Lower leg skin (tissue), 4 donors: ENCODE data around the gene UNC5A. TPM values are rescaled to one million over a fixed set of nuclear protein-coding genes. Genes with fewer than 3 reads are reported as not detected.
"Not testable (repeated sequence)": the region's sequence is repeated elsewhere in the genome, so short reads cannot be mapped to it uniquely, and the experiment has no call there.

Source experiments
- DNase-seq, 2 donors: peaks; one replicate each; pipeline ENCODE4 v3.0.0-alpha.2; 2019; ENCODE audit warnings: low spot score in 2 of 2
- H3K4me3 ChIP-seq: fragments of 200-600 bp; sonication (generic); 2 replicates; pipeline ENCODE4 v1.5.1; 2017; ENCODE audit warnings: mild to moderate bottlenecking, low read depth; ENCODE audit not compliant: poor library complexity, severe bottlenecking
- CTCF ChIP-seq, 3 donors: fragments of 450-650 bp; IDR thresholded peaks; one replicate each; pipeline ENCODE4 v1.5.1; 2016; ENCODE audit warnings: antibody characterized with exemption in 3 of 3, mild to moderate bottlenecking in 3 of 3, moderate library complexity in 2 of 3
- POLR2A ChIP-seq, 2 donors: fragments of 450-650 bp; IDR thresholded peaks; one replicate each; pipeline ENCODE4 v1.6.1; 2016 to 2017; ENCODE audit warnings: antibody characterized with exemption in 2 of 2, mild to moderate bottlenecking in 1 of 2, moderate library complexity in 1 of 2
- WGBS, 2 donors: methylation state at CpG; one replicate each; pipeline ENCODE4 v1.1.5; 2018; 5-methylcytosine and 5-hydroxymethylcytosine counted together
- intact Hi-C: fragments of 100-400 bp; cut with DNase I; formaldehyde crosslinking; loops from one replicate; pipeline ENCODE4 v1.15.0; 2023; ENCODE audit warnings: low total_unique reads
- total RNA-seq, 4 donors: library from RNA; depleted of rRNA; stranded (reverse); fragments of >200 nt; gene quantifications; one replicate each; pipeline ENCODE4 v1.1.0, GENCODE V29; 2016

The UNC5A gene
- total RNA-seq, 4 donors from 2014 or later = 0.13 to 0.25 (median 0.23) TPM; not detected in 1

- WGBS, 2 donors = 87 to 88% methylated on average over 11 to 14 of the region's 14 CpGs
- intact Hi-C loops = no loop called here
- H3K4me3 ChIP-seq = no peak overlapping the region
- TF ChIP-seq CTCF (IDR thresholded peaks at IDR 0.05) (no peak), POLR2A (IDR thresholded peaks at IDR 0.05) (no peak)
- no peak for DNase-seq
Measured at GRCh38 chr5:176868126-176868525, 57.8 kb downstream of the UNC5A start.

- DNase-seq = no peak
- TF ChIP-seq CTCF (IDR thresholded peaks at IDR 0.05) = no peak
- no peak for TF ChIP-seq POLR2A (IDR thresholded peaks at IDR 0.05)
- intact Hi-C loops = no loop called here
- H3K4me3 ChIP-seq = no peak overlapping the region
- WGBS, 2 donors = 90 to 91% methylated on average over 16 to 20 of the region's 20 CpGs
Measured at GRCh38 chr5:176868731-176869130, 58.4 kb downstream of the UNC5A start.

- TF ChIP-seq POLR2A (IDR thresholded peaks at IDR 0.05) (no peak), CTCF (IDR thresholded peaks at IDR 0.05) (no peak)
- intact Hi-C loops = no loop called here
- H3K4me3 ChIP-seq = no peak overlapping the region
- WGBS, 2 donors = 86% methylated on average over 37 to 38 of the region's 38 CpGs
- no peak for DNase-seq
Measured at GRCh38 chr5:176869501-176870109, 59.2 kb downstream of the UNC5A start.

- TF ChIP-seq POLR2A (IDR thresholded peaks at IDR 0.05) (no peak), CTCF (IDR thresholded peaks at IDR 0.05) (no peak)
- 44 to 71% methylated on average over 11 of the region's 17 CpGs for WGBS, 2 donors
- no peak for DNase-seq
- no peak overlapping the region for H3K4me3 ChIP-seq
- intact Hi-C loops = no loop called here
Measured at GRCh38 chr5:176870110-176870591, 59.8 kb downstream of the UNC5A start.

GRCh38 chr5:176870644-176871043, 60.3 kb downstream of the UNC5A start:
- DNase-seq, intact Hi-C loops, H3K4me3 ChIP-seq: not testable (repeated sequence)
- WGBS, 2 donors = 83 to 89% methylated on average over 9 of the region's 10 CpGs

- H3K4me3 ChIP-seq, intact Hi-C loops, DNase-seq: not testable (repeated sequence)
- 68 to 83% methylated on average over 2 of the region's 2 CpGs for WGBS, 2 donors
Measured at GRCh38 chr5:176872586-176872985, 62.2 kb downstream of the UNC5A start.

GRCh38 chr5:176873011-176873410, 62.7 kb downstream of the UNC5A start:
- 52 to 69% methylated on average over 2 of the region's 2 CpGs for WGBS, 2 donors
- H3K4me3 ChIP-seq, DNase-seq, intact Hi-C loops: not testable (repeated sequence)
